Thyroid gland (tissue), 4 donors: ENCODE results near the gene NT5C2.

Source experiments
- POLR2A ChIP-seq, 2 donors: fragments of 450-650 bp; IDR thresholded peaks; one replicate each; pipeline ENCODE4 v1.6.1; 2017; ENCODE audit warnings: antibody characterized with exemption in 2 of 2, mild to moderate bottlenecking in 2 of 2, moderate library complexity in 1 of 2
- TF ChIP-seq, protein P1 (sequence below), 6 experiments: fragments of 200-600 bp in 3 of 6; fragments of 450-650 bp in 3 of 6; sonication (generic) in 3 of 6; IDR thresholded peaks; one replicate each; pipeline ENCODE4 v1.5.1; 2016 to 2019; ENCODE audit warnings: antibody characterized with exemption in 6 of 6, mild to moderate bottlenecking in 2 of 6, inconsistent platforms in 1 of 6, moderate library complexity in 1 of 6

DNA sequence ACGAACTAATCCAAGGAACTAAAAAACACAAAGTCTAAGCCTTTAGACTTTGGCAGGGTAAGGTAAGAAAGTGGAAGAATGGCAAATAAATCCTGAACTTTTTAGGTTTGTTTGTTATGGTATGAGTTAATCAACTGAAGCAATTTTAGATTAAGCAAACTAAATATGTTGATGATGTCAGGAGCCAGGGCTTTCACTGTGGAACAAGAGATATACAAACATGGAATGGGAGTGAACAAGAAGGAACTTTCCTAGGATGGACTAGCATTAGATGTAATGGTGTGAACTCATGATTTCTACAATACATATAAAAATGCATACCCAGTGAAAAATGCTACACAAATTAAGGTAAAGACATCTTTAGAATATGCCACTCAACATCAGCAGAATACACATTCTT, 35.8 kb downstream of the NT5C2 start:
- TF ChIP-seq, protein P1, sequence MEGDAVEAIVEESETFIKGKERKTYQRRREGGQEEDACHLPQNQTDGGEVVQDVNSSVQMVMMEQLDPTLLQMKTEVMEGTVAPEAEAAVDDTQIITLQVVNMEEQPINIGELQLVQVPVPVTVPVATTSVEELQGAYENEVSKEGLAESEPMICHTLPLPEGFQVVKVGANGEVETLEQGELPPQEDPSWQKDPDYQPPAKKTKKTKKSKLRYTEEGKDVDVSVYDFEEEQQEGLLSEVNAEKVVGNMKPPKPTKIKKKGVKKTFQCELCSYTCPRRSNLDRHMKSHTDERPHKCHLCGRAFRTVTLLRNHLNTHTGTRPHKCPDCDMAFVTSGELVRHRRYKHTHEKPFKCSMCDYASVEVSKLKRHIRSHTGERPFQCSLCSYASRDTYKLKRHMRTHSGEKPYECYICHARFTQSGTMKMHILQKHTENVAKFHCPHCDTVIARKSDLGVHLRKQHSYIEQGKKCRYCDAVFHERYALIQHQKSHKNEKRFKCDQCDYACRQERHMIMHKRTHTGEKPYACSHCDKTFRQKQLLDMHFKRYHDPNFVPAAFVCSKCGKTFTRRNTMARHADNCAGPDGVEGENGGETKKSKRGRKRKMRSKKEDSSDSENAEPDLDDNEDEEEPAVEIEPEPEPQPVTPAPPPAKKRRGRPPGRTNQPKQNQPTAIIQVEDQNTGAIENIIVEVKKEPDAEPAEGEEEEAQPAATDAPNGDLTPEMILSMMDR (IDR thresholded peaks at IDR 0.05): no peak
- TF ChIP-seq POLR2A (IDR thresholded peaks at IDR 0.05): no peak
